MCF 10A (cell line): ENCODE data around the gene ADISSP. TPM values are rescaled to one million over a fixed set of nuclear protein-coding genes. Genes with fewer than 3 reads are reported as not detected.

Experiments used
- BruUV-seq: library from RNA; stranded (reverse); fragments of 400-500 nt; replicated peaks from 2 replicates; lab custom pipeline; 2021; lab: Mats Ljungman, UMichigan
- CTCF ChIA-PET: fragments of 300-600 bp; sonication (Branson Sonifier 250); formaldehyde crosslinking; extraction: SDS; loops from one replicate; lab custom pipeline; 2021; ENCODE audit warnings: antibody characterized with exemption, inconsistent platforms; lab: Yijun Ruan, JAX
- POLR2A ChIA-PET: fragments of 300-600, 350-650 bp; sonication (Branson Sonifier 250); formaldehyde crosslinking; extraction: SDS; loops from one replicate; lab custom pipeline; 2020; ENCODE audit warnings: antibody characterized with exemption, inconsistent platforms; lab: Yijun Ruan, JAX
- DNase-seq: peaks from one replicate; pipeline ENCODE4 v3.0.0-alpha.2; 2018; ENCODE audit not compliant: unreplicated experiment
- H3K27ac Mint-ChIP-seq: one replicate; pipeline ENCODE4 v1.8.0; 2022; ENCODE audit warnings: mild to moderate bottlenecking, low read depth, mixed read lengths; ENCODE audit not compliant: unreplicated experiment
- H3K27me3 Mint-ChIP-seq: one replicate; pipeline ENCODE4 v1.8.0; 2022; ENCODE audit warnings: mixed read lengths; ENCODE audit not compliant: insufficient read depth, unreplicated experiment
- H3K36me3 Mint-ChIP-seq: one replicate; pipeline ENCODE4 v1.8.0; 2022; ENCODE audit warnings: mild to moderate bottlenecking, moderate library complexity, mixed read lengths; ENCODE audit not compliant: insufficient read depth, unreplicated experiment
- H3K4me1 Mint-ChIP-seq: one replicate; pipeline ENCODE4 v1.8.0; 2022; ENCODE audit warnings: mixed read lengths; ENCODE audit not compliant: insufficient read depth, unreplicated experiment
- H3K4me3 Mint-ChIP-seq: one replicate; pipeline ENCODE4 v1.8.0; 2022; ENCODE audit warnings: mild to moderate bottlenecking, moderate library complexity, mixed read lengths; ENCODE audit not compliant: unreplicated experiment
- H3K9me3 Mint-ChIP-seq: one replicate; pipeline ENCODE4 v1.8.0; 2022; ENCODE audit warnings: mixed read lengths; ENCODE audit not compliant: unreplicated experiment
- intact Hi-C: fragments of 100-400 bp; cut with micrococcal nuclease; formaldehyde crosslinking; loops from 2 replicates; pipeline ENCODE4 v1.14.1; 2022
- total RNA-seq: library from RNA; stranded (reverse); gene quantifications from 2 replicates; pipeline ENCODE4 v1.2.3, GENCODE V29; 2022
- TF ChIP-seq, protein P1 (sequence below): fragments of 200-600 bp; IDR thresholded peaks from one replicate; pipeline ENCODE4 v1.8.0; 2022; ENCODE audit warnings: antibody characterized with exemption, mild to moderate bottlenecking; ENCODE audit not compliant: unreplicated experiment

The ADISSP gene
- total RNA-seq, 1 experiment from 2014 or later = 58.8 TPM

GRCh38 chr20:3782597-3782996 lies 15.0 kb upstream of the ADISSP start:
- DNase-seq = no peak
- ChIA-PET POLR2A (interaction anchor here (0.6 to 2.0 kb wide), 3 partner anchors 14 to 326 kb away, joined by 3 to 15 read pairs (median 7); partner anchors contain the start of gene ADISSP), CTCF (interaction anchor here (1.2 to 12.0 kb wide), 6 partner anchors 14 to 93 kb away, joined by 3 to 231 read pairs (median 6); partner anchors contain the start of genes ADISSP and AP5S1)
- Mint-ChIP-seq H3K27ac (no peak overlapping the region), H3K4me1 (peaks cover 38% of the 10 kb centered on the region), H3K9me3 (no peaks in the 10 kb centered on the region), H3K4me3 (peak overlapping the region; percentile 9), H3K27me3 (no peaks in the 10 kb centered on the region), H3K36me3 (peaks cover 21% of the 10 kb centered on the region)
- intact Hi-C loops = loop anchor here (10.0 kb wide), 1 partner anchor 292 kb away; no protein-coding TSS in a partner anchor
- BruUV-seq = no TSS peak
- TF ChIP-seq, protein P1, sequence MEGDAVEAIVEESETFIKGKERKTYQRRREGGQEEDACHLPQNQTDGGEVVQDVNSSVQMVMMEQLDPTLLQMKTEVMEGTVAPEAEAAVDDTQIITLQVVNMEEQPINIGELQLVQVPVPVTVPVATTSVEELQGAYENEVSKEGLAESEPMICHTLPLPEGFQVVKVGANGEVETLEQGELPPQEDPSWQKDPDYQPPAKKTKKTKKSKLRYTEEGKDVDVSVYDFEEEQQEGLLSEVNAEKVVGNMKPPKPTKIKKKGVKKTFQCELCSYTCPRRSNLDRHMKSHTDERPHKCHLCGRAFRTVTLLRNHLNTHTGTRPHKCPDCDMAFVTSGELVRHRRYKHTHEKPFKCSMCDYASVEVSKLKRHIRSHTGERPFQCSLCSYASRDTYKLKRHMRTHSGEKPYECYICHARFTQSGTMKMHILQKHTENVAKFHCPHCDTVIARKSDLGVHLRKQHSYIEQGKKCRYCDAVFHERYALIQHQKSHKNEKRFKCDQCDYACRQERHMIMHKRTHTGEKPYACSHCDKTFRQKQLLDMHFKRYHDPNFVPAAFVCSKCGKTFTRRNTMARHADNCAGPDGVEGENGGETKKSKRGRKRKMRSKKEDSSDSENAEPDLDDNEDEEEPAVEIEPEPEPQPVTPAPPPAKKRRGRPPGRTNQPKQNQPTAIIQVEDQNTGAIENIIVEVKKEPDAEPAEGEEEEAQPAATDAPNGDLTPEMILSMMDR = no peak

DNA sequence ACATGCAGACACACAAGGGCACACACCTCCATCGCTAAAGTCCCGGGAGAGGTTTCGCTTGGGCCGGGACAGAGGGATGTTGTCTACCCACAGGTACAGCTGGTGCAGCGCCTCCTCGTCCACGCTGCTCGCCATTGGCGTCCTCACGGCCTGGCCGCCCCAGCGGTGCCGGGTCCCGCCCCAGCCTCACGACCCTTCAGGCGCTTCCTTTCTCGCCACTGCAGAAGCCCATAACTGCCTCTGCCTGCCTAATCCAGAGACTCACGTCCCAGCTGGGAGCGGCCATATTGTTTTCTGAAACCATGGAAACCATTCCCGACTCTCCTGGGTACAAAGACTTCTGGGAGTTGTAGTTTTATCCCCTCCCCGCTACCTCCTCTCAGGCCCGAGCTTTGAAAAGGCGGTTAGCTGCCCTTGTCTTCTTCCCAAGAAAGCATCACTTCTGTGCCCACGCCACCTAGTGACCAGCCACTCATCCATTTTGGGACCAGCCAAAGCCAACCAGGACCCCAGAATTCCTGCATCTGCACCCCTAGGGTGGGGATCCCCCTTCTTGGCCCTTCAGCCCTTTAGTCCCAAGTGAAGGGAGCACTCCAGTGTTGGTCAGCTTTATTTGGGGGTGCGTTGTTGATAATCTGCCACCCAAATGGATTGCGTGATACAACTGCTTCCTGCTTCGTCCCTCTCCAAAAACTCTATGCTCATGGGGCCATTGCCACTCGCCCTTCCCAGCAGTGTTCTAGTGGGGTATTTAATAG lies 13.8 kb upstream of the ADISSP start, which contains the start of gene SPEF1:
Gene SPEF1 (minus strand): TSS at position 296 of the 758 bp plus-strand sequence. CDS start 161 bp downstream, at position 135.
- H3K27ac Mint-ChIP-seq = peak within 1 kb of the TSS; percentile 87
- H3K27me3 Mint-ChIP-seq = no peaks in the 10 kb centered on the region
- ChIA-PET POLR2A (interaction anchor here (0.6 to 2.0 kb wide), 9 partner anchors 10 to 165 kb away, joined by 3 to 15 read pairs (median 4); partner anchors contain the start of gene ADISSP), CTCF (interaction anchor here (0.5 to 12.0 kb wide), 17 partner anchors 10 to 603 kb away, joined by 3 to 231 read pairs (median 5); partner anchors contain the start of genes ADISSP and AP5S1)
- TF ChIP-seq, protein P1 = peak; percentile 26
- no TSS peak for BruUV-seq
- no peaks in the 10 kb centered on the region for H3K9me3 Mint-ChIP-seq
- H3K36me3 Mint-ChIP-seq = peaks cover 21% of the 10 kb centered on the region
- H3K4me1 Mint-ChIP-seq = peaks cover 34% of the 10 kb centered on the region
- intact Hi-C loops = loop anchor here (1.0 to 10.0 kb wide), 3 partner anchors 65 to 293 kb away; no protein-coding TSS in a partner anchor
- DNase-seq = peak; percentile 95
- H3K4me3 Mint-ChIP-seq = peak within 1 kb of the TSS; percentile 73

GRCh38 chr20:3778976-3779375 lies 11.4 kb upstream of the ADISSP start:
- TF ChIP-seq, protein P1 = no peak
- Mint-ChIP-seq H3K27ac (no peak overlapping the region), H3K36me3 (peaks cover 8% of the 10 kb centered on the region), H3K4me3 (no peak overlapping the region), H3K9me3 (no peaks in the 10 kb centered on the region), H3K4me1 (peaks cover 22% of the 10 kb centered on the region), H3K27me3 (no peaks in the 10 kb centered on the region)
- intact Hi-C loops = no loop called here
- ChIA-PET CTCF (interaction anchor here (0.6 to 2.1 kb wide), 9 partner anchors 9 to 401 kb away, joined by 3 to 11 read pairs (median 4); partner anchors contain the start of gene AP5S1), POLR2A (interaction anchor here (0.7 to 2.2 kb wide), 3 partner anchors 11 to 112 kb away, joined by 8 to 17 read pairs (median 15); partner anchors contain the start of genes ADISSP and AP5S1)
- DNase-seq = no peak
- no TSS peak for BruUV-seq
